KG1 (cell line): ENCODE results near the gene TRIM17.

Experiments used
- DNase-seq: peaks from one replicate; lab custom pipeline; 2025; lab: John Stamatoyannopoulos, UW

Gene TRIM17, protein sequence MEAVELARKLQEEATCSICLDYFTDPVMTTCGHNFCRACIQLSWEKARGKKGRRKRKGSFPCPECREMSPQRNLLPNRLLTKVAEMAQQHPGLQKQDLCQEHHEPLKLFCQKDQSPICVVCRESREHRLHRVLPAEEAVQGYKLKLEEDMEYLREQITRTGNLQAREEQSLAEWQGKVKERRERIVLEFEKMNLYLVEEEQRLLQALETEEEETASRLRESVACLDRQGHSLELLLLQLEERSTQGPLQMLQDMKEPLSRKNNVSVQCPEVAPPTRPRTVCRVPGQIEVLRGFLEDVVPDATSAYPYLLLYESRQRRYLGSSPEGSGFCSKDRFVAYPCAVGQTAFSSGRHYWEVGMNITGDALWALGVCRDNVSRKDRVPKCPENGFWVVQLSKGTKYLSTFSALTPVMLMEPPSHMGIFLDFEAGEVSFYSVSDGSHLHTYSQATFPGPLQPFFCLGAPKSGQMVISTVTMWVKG

DNA sequence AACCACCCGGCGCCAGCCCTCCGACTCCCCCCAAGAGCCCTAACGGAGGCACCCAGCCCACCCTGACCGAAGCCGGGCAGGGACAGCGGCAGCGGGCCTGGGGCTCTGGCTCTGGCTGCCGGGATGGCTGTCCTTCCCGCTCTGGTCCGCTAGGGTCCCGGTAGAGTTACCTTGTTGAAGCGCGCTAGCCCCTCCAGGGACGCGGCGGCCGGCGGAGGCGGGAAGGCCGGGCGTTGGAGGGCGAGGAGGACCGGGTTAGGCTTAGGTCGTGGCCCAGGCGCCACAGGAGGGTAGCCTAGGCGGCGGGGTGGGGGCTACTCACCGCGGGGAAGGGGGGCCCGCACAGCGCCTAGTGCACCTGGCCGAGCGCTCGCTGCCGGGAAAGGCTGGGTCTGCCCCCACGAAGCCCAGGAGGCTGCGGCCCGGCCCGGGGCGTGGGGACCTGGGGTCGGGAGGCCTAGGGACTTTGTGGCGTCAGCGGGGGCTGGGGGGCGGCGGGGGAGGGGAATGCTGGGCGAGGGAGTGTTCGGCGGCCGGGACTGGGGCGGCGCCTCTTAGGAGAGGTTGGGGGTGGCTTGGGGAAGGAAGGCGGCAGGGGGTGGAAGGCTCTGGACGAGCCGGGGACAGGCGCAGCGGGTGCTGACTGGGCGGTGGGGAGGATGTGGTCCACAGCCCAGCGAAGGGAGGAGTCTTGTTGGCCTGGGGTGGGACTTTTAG, at the start of gene TRIM17:
TSS of gene TRIM17 (minus strand) at position 645 of the 717 bp plus-strand sequence. CDS start 1,789 bp downstream, outside the sequence.
- no peak for DNase-seq

DNA sequence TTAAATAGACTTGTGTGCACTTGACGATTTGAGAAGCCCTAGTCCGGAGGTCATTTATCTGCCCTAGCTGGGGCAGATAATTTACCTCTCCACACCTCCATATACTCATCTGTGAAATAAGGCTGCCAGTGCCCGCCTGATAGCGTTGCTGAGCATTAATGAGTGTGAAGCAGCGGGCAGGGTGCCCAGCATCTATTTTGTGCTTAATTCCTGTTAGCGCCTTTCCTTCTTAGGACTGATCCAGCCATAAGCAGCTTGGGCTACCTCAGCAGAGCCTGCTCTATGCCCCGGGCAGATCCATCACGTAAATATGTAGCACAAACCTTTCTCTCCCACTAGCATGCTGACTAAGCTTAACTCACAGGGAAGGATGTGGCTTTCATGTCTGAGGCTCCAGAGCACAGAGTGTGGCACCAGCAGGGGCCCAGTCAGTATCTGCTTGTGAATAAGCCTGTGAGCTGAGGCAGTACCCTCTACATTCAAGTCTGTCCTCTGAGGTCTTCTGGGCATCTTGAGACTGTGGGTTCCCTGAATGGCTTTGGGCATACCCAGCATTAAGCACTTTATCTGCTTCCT, 49.0 kb upstream of the TRIM17 start:
- DNase-seq = no peak

DNA sequence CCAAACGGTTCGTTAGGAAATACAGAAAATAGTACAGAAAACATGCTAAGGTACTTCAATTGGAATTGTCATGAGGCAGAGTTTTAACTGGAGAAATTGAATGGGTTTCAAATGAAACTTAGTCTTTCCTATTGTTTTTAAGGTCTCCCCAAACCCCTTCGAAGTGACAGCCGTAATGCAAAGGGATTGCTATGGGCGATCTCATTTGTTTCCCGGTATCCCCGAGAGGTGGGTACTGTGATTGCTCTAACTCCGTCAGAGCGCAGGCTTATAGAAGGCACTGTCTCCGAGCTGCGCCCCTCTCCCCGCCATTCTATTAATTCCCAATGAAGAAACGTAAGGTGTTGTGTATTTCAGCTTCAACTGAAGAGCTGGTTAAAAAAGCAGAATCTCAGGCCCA, 48.5 kb upstream of the TRIM17 start:
- DNase-seq = no peak

DNA sequence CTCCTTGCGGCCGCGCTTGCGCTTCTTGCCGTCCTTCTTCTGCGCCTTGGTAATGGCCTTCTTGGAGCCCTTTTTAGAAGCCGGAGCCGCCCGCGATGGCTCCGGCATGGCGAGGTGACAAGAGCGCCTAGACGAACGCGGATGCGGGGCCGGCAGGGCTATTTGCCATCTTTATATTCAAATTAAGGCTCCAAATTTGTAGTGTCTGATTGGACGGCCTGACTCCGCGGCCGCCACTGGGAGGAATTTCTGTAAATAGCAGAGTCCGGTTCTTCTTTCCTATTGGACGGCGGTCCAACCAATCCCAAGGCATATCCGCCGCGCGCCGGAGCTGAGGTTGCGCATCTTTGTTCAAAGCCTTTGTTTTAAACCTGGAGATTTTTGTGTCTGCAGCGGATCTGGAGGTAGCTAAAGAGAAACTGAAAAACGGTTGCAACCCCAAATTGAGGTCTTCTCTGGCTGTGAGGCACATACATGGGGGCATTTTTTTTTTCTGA, 47.9 kb upstream of the TRIM17 start:
- DNase-seq = no peak

DNA sequence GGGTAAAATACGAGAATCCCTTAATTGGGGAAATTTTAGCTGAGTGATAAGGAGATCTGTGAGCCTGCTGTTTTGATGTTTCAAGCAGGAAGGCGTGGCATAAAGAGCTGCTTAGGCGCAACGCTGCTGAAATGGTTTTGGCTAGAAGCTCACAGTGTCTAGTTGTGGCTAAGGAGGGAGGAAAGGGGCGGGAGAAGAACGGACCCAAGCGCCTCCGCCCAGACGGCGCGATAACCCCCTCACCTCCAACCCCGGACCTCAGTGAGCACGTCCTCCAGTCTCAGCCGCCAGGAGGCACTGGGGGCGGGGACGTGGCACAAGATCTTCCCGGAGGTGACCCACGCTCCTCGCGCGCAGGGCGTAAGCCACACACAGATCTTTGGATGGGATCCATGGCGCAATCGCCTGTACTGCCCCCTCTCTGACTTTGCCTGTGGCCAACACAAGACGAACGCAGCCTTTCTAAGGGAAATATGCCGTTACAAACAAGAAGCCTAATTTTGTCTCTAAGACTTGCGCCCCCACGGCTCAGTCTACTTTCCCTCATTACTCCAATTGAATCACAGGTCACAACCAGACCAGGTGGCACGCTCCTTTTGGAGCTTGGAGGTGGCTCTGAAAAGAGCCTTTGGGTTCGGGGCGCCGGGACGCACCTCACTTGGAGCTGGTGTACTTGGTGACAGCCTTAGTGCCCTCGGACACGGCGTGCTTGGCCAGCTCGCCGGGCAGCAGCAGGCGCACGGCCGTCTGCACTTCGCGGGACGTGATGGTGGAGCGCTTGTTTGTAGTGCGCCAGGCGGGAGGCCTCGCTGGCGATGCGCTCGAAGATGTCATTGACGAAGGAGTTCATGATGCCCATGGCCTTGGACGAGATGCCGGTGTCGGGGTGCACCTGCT, 47.1 kb upstream of the TRIM17 start:
- no peak for DNase-seq

DNA sequence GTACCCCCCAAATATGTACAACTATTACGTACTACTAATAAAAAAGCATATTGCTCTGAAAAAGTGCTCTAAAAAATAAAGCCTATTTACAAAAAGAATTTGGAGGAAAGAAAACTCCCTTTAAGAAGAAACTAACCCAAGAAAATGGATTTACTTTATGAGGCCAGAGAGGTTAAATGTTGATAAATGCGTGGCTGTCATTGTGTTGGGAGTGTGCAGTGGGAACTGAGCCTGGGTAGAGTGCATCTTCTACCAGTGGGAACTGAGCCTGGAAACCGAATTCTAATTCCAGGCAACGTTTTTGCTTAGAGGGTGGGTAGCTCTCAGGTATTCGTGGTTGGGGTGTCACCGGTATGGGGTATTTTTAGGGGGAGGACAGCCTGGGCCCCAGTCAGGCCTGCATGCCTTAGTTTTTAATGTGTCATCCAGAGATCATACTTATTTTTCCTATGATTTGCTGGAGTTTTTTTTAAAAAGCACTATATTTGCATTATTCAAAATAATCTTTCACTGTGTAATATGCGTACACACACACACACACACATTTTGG, 46.4 kb upstream of the TRIM17 start:
- no peak for DNase-seq

DNA sequence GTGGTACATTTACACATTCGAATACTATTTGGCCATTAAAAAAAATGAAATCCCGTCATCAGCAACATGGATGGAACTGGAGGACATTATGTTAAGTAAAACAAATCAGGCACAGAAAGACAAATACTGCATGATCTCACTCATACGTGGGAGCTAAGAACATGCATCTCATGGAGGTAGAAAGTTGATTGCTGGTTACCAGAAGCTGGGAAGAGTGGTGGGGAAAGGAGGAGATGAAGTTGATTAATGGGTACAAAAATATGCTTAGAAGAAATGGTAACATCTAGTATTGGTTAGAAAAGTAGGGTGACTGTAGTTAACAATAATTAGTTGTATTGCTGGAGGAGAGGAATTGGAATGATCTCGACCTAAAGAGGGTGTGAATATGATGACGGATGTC, 45.9 kb upstream of the TRIM17 start:
- DNase-seq = no peak

DNA sequence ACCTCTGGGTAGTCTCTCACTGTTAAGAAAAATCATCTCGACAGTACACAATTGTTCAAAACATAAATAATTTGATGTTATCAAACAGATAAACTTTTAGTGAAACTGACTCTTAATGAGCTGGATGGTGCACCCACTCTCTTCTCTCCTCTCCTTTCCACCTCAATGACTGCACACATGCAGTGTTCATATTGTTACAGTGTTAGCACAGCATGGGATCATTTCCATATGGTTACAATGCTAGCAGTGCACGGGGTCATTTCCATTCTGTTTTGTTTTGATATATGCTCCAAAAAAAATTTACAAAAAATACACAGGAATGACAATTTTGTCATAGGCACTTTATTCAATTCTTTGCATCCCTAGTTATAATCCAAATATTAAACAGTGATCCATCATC, 44.2 kb upstream of the TRIM17 start:
- DNase-seq = no peak

DNA sequence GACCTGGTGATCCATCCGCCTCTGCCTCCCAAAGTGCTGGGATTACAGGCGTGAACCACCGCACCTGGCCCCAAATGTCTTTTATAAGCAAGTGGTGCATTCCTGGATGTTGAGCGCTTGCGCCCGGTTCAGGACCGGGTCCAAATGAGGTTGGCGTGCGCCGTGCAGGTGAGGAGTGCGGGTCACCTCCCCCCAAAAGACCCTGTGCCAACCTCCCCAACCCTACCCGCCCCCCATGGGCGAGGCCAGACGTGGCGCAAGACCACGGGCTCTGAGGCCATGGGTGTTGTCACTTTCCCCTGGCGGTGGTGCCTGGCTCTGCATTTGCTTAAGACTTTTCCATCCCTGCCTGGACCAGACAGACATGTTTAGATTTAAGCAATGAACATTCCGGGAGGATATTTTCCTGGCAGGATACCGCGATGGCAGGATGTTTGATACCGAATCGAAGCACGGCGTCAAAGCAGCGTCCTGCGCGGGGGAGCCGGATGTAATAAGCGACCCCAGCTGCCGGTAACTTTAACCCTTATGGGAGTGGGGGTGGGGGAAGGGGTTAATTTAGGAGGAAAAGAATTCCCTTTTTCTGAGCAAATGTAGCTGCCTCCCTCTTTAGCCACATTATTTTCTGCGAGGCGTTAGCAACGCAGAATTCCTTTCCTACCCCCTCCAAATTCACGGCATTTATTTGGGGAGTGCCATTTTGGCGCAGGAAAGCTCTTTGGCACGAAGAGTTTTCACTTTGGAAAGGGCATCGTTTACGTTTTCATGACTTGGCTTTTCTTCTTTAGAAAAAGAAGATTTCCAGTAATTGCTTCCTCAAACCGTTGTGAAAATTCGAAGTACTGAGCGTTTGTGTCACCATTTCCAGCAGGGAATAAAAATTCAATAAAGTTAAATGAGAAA, 42.7 kb upstream of the TRIM17 start:
- DNase-seq = no peak

DNA sequence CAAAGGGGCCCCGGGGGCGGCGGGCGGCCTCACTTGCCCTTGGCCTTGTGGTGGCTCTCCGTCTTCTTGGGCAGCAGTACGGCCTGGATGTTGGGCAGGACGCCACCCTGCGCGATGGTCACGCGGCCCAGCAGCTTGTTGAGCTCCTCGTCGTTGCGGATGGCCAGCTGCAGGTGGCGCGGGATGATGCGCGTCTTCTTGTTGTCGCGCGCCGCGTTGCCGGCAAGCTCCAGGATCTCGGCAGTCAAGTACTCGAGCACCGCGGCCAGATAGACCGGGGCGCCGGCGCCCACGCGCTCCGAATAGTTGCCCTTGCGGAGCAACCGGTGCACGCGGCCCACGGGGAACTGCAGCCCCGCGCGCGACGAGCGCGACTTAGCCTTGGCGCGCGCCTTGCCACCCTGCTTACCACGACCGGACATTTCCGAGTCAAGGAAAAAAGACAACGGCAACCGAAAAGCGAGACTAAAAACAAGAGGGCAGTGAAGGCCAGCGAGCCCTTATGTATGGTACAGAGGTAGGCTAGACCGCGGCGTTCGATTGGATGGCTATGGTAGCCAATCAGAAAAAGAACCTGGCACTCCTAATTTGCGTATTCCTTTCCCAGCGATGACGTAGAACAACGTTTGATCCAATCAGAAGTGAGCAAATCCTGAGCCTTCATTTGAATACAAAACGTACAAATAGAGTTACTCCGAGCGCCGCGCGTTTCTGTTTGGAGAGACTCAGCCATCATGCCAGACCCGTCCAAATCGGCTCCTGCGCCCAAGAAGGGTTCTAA, 40.9 kb upstream of the TRIM17 start:
- DNase-seq = no peak

DNA sequence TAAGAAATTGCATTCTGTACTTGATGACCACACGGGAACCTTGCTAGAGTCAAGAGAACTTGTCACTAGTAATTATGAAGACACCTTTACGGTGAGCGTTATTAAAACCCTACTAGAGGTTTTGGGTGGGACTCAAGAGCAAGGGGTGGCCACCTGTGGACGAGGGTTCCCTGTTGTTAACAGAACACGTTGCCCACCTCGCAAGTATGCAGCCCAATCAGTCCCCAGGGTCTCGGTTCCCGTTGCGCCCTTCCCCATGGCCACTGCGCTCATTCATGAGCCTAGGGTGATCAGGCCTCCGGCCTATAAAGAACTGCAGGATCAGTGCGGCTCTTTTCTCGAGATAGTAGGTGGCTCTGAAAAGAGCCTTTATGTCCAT, 40.3 kb upstream of the TRIM17 start:
- no peak for DNase-seq

DNA sequence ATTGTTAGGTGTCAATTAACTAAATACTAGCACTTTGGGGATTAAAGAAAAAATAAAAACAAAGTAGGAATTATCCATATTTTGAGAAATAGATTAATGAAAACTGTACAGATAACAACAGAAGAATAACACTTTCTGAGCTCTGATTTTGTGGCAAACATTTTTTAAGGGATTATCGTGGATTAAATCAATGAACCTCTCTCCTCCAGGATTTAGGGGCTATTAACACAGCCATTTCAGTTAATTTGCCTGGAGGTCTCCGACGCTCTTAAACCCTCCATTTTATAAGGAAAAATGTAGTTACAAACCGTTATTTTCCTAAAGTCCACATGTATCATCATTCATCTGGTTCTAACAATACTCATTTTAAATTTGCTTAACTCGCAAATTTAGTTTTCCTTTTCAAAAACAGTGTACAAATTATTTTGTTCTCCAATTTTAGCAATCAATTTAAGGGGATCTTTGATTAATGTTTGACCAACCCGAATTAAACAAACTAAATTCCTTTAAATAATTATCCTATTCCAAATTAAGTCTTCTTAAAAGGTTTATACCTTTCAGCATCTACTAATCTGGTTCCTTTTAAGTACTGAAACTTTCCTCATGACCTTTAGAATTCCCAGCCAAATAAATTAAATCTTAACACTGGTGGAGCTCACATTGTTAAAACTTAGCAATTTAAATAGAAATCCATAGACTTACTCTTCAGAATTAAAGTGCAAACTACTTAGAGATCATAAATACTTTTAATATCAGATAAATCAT, 39.8 kb upstream of the TRIM17 start:
- no peak for DNase-seq

DNA sequence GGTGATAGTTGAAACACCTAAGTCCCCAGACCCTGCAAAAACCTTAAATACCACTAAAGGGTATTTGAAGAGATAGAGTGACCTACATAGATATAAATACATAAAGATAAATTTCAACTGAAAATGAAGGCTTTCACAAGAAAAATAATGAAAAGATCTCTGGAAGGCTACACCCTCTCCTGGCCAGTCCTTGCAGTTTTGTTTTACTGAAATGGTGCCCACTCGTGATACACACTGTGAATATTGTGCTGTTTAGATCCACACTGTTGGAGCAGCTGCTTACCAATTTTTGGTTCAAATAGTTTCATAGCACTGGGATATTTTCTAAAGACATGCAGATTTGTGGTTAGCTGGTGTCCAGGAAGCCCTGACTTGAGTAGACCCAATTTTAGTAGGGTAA, 39.1 kb upstream of the TRIM17 start:
- no peak for DNase-seq

DNA sequence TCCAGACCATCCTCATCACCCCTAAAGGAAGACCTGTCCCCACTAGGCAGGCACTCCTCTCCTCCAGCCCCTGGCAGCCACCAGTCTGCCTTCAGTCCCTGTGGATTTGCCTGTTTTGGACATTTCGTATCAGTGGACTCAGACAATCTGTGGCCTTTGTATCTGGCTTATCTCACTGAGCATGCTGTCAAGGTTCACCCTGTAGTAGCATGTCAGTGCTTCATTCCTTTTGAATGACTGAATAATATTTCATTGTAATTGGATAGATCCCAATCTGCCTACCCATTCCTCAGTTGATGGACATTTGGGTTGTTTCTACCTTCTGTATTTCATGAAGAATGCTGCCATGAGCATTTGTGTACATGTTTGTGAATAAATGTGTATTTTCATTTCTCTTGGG, 37.6 kb upstream of the TRIM17 start:
- DNase-seq = no peak

DNA sequence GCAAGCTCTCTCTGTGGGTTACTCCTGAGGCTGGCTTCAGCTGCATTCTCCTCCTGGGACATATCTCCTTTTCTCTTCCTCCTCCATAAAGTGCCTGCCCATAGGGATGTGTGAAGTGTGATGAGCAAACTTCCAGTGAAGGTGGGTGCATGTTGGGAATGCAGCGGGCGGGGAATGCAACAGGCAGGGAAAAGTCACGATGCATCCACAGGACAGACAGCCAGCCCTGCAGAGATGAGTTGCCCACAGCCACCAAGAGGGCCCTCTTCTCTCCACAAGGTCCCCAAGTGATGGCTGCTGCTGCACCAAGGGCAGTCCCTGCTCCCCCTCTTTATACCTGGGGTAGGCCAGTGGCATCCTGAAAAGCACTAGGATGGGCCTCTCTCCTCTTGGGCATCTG, 37.0 kb upstream of the TRIM17 start:
- no peak for DNase-seq

DNA sequence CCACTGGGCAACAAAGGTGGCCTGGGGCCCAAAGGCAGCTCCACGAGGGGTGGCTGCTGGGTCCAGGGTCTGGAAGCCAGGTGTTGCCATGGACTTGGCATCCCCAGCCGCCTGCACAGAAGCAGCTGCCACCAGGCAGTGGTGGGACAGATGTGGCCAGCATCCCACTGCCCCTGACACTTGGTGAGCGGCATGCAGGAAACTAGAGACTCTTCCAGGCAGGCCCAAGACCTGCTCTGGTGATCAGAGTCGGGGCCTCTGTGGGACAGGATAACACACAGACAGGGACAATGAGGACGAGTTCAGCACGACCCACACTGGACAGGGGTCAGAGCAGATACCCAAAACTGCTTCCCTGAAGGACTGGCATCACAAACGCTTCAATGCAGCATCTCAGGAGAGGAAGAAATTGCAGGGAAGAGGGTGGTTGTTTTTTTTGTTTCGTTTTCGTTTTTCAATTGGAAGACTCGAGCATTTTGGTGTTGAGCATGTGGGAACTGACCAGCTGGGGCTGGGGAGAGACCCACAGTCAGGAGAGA, 36.4 kb upstream of the TRIM17 start:
- DNase-seq = no peak

DNA sequence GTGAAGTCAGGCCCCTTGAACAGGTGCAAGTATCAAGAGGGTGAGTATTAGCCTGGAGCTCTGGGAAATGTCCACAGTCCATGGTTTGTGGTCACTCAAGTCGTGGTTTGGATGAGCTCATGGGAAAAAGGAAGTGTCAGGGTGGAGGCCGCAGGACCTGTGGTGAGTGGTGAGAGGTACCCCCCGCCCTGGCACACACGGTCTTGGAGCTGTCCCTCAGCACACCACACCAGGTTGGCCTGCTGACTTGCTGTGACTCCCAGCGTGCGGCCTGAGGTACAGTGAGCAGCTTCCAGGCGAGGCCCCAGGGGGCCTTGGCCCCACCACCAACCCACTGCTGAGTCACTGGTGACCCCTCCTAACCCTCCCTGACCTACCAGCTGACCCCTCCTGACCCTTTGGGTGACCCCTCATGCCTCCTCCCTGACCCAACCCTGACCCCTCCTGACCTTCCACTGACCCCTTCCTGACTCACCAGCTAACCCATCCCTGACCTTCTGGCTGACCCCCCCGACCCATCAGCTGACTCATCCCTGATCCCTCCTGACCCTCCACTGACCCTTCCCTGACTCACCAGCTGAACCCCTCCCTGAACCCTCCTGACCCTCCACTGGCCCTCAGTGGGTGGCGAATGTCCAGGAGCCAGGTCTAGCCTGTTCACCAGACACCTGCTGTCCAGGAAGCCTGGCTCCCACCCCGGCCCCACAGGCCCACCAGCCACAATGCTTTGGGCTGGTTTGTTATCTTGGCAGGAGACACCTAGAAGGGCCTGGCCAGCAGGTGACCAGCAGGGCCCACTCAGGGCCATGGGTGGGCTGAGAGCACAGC, 35.7 kb upstream of the TRIM17 start:
- no peak for DNase-seq

DNA sequence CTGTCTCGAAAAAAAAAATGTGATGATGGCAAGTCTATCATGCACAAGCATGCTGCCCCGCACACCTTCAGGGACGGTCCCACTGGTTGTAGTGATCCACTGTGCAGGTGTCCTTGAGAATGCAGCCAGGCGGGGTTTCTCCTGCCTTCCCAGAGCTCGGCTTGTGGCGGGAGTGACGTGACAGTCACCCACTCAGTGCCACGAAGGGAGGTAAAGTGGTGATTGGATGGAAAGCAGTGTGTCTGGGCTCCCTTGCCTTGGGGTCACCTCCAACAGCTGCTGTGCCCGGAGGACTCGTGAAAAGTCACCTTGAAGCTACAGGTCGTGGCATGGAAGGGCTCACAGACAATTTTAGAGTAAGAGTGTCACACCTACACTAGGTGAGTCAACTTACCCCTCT, 33.5 kb upstream of the TRIM17 start:
- DNase-seq = no peak
